Naive thymus-derived CD4-positive, alpha-beta T cell (primary cell): Measurements from ENCODE around the gene SOST. TPM values are rescaled to one million over a fixed set of nuclear protein-coding genes. Genes with fewer than 3 reads are reported as not detected.

Source experiments
- ATAC-seq: fragments of 150-1000 bp; cut with Tn5 transposase; 2 replicates; pipeline ENCODE4 v1.10.0; 2021; ENCODE audit warnings: mild to moderate bottlenecking, moderate library complexity
- CTCF ChIA-PET: fragments of 350-600 bp; sonication (Branson Sonifier 250); formaldehyde crosslinking; loops from one replicate; lab custom pipeline; 2021; ENCODE audit warnings: antibody characterized with exemption; lab: Charles Lee
- POLR2A ChIA-PET: fragments of 350-600 bp; sonication (Branson Sonifier 250); formaldehyde crosslinking; loops from one replicate; lab custom pipeline; 2021; ENCODE audit warnings: antibody characterized with exemption, inconsistent platforms; lab: Charles Lee
- DNase-seq, 9 donors: peaks; one replicate each; pipeline versions ENCODE4 v3.0.0 to v3.0.0-alpha.2; 2020 to 2022; ENCODE audit warnings: mixed read lengths in 1 of 9
- H3K27ac ChIP-seq: one replicate; pipeline ENCODE4 v1.7.0; 2013; ENCODE audit warnings: mild to moderate bottlenecking, low read depth, low read length, moderate library complexity
- H3K27me3 ChIP-seq, 2 donors: one replicate each; pipeline ENCODE4 v1.7.0; 2013; ENCODE audit warnings: low read length in 2 of 2, mild to moderate bottlenecking in 2 of 2, moderate library complexity in 2 of 2; ENCODE audit not compliant: control insufficient read depth in 2 of 2, insufficient read depth in 2 of 2
- H3K36me3 ChIP-seq, 3 experiments: 1 replicate in 2 of 3; 2 replicates in 1 of 3; pipeline ENCODE4 v1.7.0; 2013; ENCODE audit warnings: low read length in 3 of 3, mild to moderate bottlenecking in 3 of 3, moderate library complexity in 1 of 3; ENCODE audit not compliant: insufficient read depth in 3 of 3, control insufficient read depth in 2 of 3
- H3K4me1 ChIP-seq, 2 donors: one replicate each; pipeline ENCODE4 v1.7.0; 2013; ENCODE audit warnings: low read length in 2 of 2, mild to moderate bottlenecking in 2 of 2, moderate library complexity in 1 of 2; ENCODE audit not compliant: control insufficient read depth in 2 of 2, insufficient read depth in 2 of 2
- H3K4me3 ChIP-seq: 2 replicates; pipeline ENCODE4 v1.7.0; 2013; ENCODE audit warnings: mild to moderate bottlenecking, low read length
- H3K9me3 ChIP-seq, 3 experiments: 1 replicate in 2 of 3; 2 replicates in 1 of 3; pipeline ENCODE4 v1.7.0; 2013; ENCODE audit warnings: low read length in 3 of 3; ENCODE audit not compliant: control insufficient read depth in 2 of 3
- H3K27ac Mint-ChIP-seq, 9 donors: one replicate each; pipeline ENCODE4 v1.8.0; 2020 to 2022; ENCODE audit warnings: mixed read lengths in 9 of 9, mild to moderate bottlenecking in 8 of 9, moderate library complexity in 5 of 9, inconsistent platforms in 2 of 9
- H3K27me3 Mint-ChIP-seq, 5 donors: one replicate each; pipeline ENCODE4 v1.8.0; 2021 to 2022; ENCODE audit warnings: mixed read lengths in 5 of 5, mild to moderate bottlenecking in 1 of 5
- H3K36me3 Mint-ChIP-seq, 5 donors: one replicate each; pipeline ENCODE4 v1.8.0; 2020 to 2022; ENCODE audit warnings: mixed read lengths in 5 of 5, mild to moderate bottlenecking in 3 of 5, inconsistent platforms in 1 of 5
- H3K4me1 Mint-ChIP-seq, 7 donors: one replicate each; pipeline ENCODE4 v1.8.0; 2020 to 2022; ENCODE audit warnings: mixed read lengths in 7 of 7, mild to moderate bottlenecking in 3 of 7, inconsistent platforms in 1 of 7
- H3K4me3 Mint-ChIP-seq, 10 donors: one replicate each; pipeline ENCODE4 v1.8.0; 2020 to 2022; ENCODE audit warnings: mild to moderate bottlenecking in 10 of 10, mixed read lengths in 10 of 10, moderate library complexity in 6 of 10, inconsistent platforms in 2 of 10
- H3K9me3 Mint-ChIP-seq, 11 donors: one replicate each; pipeline ENCODE4 v1.8.0; 2020 to 2022; ENCODE audit warnings: mixed read lengths in 11 of 11, mild to moderate bottlenecking in 4 of 11, inconsistent platforms in 1 of 11, moderate library complexity in 1 of 11
- intact Hi-C, 2 donors: fragments of 100-400 bp; cut with micrococcal nuclease; formaldehyde crosslinking; loops; one replicate each; pipeline ENCODE4 v1.15.1; 2023
- polyA plus RNA-seq, 2 donors: library from polyadenylated mRNA; unstranded; fragments of 300-500 nt; fragmentation: Illumina TruSeq; gene quantifications; one replicate each; pipeline ENCODE4 v1.2.3, GENCODE V29; 2021
- total RNA-seq, 6 experiments: library from RNA in 5 of 6; stranded (reverse) in 5 of 6; gene quantifications; 1 replicate in 5 of 6; 2 replicates in 1 of 6; pipeline ENCODE4 v1.2.3 and lab custom pipeline; 2021 to 2026

SOST gene
- total and polyA plus RNA-seq, 7 experiments from 2014 or later = not detected

- POLR2A ChIA-PET = interaction anchor here (1.0 kb wide), 1 partner anchor 780 kb away, joined by 3 read pairs; the partner anchor contains the start of gene RPL27
- Histone ChIP-seq H3K4me1 (peaks cover 7% of the 10 kb centered on the region in 2 donors), H3K4me3 (peak within 1 kb of the TSS; percentile 74), H3K27ac (peak within 1 kb of the TSS; percentile 79), H3K27me3 (no peaks in the 10 kb centered on the region), H3K36me3 (peaks cover 0 to 20% (median 0%) of the 10 kb centered on the region in 3 experiments), H3K9me3 (no peaks in the 10 kb centered on the region)
- intact Hi-C loops = loop anchor here in 1 of 2 donors (1.0 to 5.0 kb wide), 2 partner anchors 54 to 68 kb away; partner anchors contain the start of gene MPP3
- H3K9me3 Mint-ChIP-seq = no peaks in the 10 kb centered on the region
- H3K27ac Mint-ChIP-seq = peak within 1 kb of the TSS in 7 of 9 donors; percentile 71 to 86 (median 78)
- ATAC-seq (peak; percentile 97), DNase-seq (peak; percentile 70 to 82 (median 78))
- H3K36me3 Mint-ChIP-seq = peaks cover 0 to 4% (median 0%) of the 10 kb centered on the region in 5 donors
- H3K4me3 Mint-ChIP-seq = peak within 1 kb of the TSS; percentile 80 to 89 (median 84)
- peaks cover 0 to 15% (median 10%) of the 10 kb centered on the region in 7 donors for H3K4me1 Mint-ChIP-seq
- peaks cover 16 to 38% (median 24%) of the 10 kb centered on the region in 5 donors for H3K27me3 Mint-ChIP-seq
- CTCF ChIA-PET = interaction anchor here (1.1 to 1.3 kb wide), 2 partner anchors 11 to 68 kb away, joined by 3 to 4 read pairs; partner anchors contain the start of gene CD300LG
Measured at GRCh38 chr17:43778337-43779144, 19.9 kb upstream of the SOST start, which contains the start of gene DUSP3. Gene DUSP3 (minus strand): TSS chr17:43778977. CDS start chr17:43778924, 53 bp downstream.

- no peak overlapping the region for H3K4me3 Mint-ChIP-seq
Measured at GRCh38 chr17:43774304-43775250, 16.0 kb upstream of the SOST start.

GRCh38 chr17:43772877-43773648 is 14.5 kb upstream of the SOST start:
- peak overlapping the region in 3 of 9 donors; percentile 17 to 39 (median 34) for H3K27ac Mint-ChIP-seq
- no peak for DNase-seq
- peak; percentile 57 for ATAC-seq
- intact Hi-C loops = no loop called here
- H3K4me1 Mint-ChIP-seq = peaks cover 0 to 18% (median 4%) of the 10 kb centered on the region in 7 donors
- ChIA-PET POLR2A (no interaction called here), CTCF (no interaction called here)
- H3K27me3 ChIP-seq = no peaks in the 10 kb centered on the region
- no peaks in the 10 kb centered on the region for H3K27me3 Mint-ChIP-seq
- peak overlapping the region in 1 of 10 donors; percentile 38 for H3K4me3 Mint-ChIP-seq
- H3K9me3 ChIP-seq = no peaks in the 10 kb centered on the region
- H3K36me3 Mint-ChIP-seq = peaks cover 0 to 33% (median 8%) of the 10 kb centered on the region in 5 donors
- peaks cover 0 to 45% (median 0%) of the 10 kb centered on the region in 3 experiments for H3K36me3 ChIP-seq
- H3K9me3 Mint-ChIP-seq = no peaks in the 10 kb centered on the region
- H3K4me3 ChIP-seq = no peak overlapping the region
- no peaks in the 10 kb centered on the region for H3K4me1 ChIP-seq
- no peak overlapping the region for H3K27ac ChIP-seq

More at GRCh38 chr17:43774304-43775250, 16.0 kb upstream of the SOST start:
- CTCF ChIA-PET = interaction anchor here (1.1 kb wide), 1 partner anchor 82 kb away, joined by 3 read pairs; no protein-coding TSS in a partner anchor
- Mint-ChIP-seq H3K27me3 (peaks cover 0 to 5% (median 0%) of the 10 kb centered on the region in 5 donors), H3K4me1 (peaks cover 0 to 17% (median 9%) of the 10 kb centered on the region in 7 donors), H3K36me3 (peaks cover 0 to 28% (median 8%) of the 10 kb centered on the region in 5 donors), H3K9me3 (no peaks in the 10 kb centered on the region), H3K27ac (peak overlapping the region in 2 of 9 donors; percentile 14 to 33)
- Histone ChIP-seq H3K36me3 (peaks cover 0 to 42% (median 0%) of the 10 kb centered on the region in 3 experiments), H3K4me3 (no peak overlapping the region), H3K4me1 (peaks cover 5% of the 10 kb centered on the region in 2 donors), H3K9me3 (no peaks in the 10 kb centered on the region), H3K27ac (no peak overlapping the region), H3K27me3 (no peaks in the 10 kb centered on the region)
- DNase-seq (no peak), ATAC-seq (no peak)
- intact Hi-C loops = loop anchor here in 1 of 2 donors (5.0 kb wide), 1 partner anchor 58 kb away; the partner anchor contains the start of gene MPP3
- POLR2A ChIA-PET = interaction anchor here (1.0 kb wide), 1 partner anchor 8 kb away, joined by 3 read pairs; no protein-coding TSS in a partner anchor

- H3K9me3 Mint-ChIP-seq = no peaks in the 10 kb centered on the region
- H3K9me3 ChIP-seq = no peaks in the 10 kb centered on the region
- H3K4me1 ChIP-seq = no peaks in the 10 kb centered on the region
- H3K4me3 ChIP-seq = no peak overlapping the region
- H3K27ac ChIP-seq = no peak overlapping the region
- peaks cover 0 to 45% (median 0%) of the 10 kb centered on the region in 3 experiments for H3K36me3 ChIP-seq
- H3K27me3 Mint-ChIP-seq = no peaks in the 10 kb centered on the region
- intact Hi-C loops = no loop called here
- ATAC-seq = no peak
- no peaks in the 10 kb centered on the region for H3K27me3 ChIP-seq
- no peak overlapping the region for H3K4me3 Mint-ChIP-seq
- peaks cover 0 to 17% (median 0%) of the 10 kb centered on the region in 7 donors for H3K4me1 Mint-ChIP-seq
- peaks cover 0 to 33% (median 7%) of the 10 kb centered on the region in 5 donors for H3K36me3 Mint-ChIP-seq
- ChIA-PET POLR2A (no interaction called here), CTCF (interaction anchor here (0.7 kb wide), 1 partner anchor 62 kb away, joined by 3 read pairs; no protein-coding TSS in a partner anchor)
- no peak for DNase-seq
- H3K27ac Mint-ChIP-seq = no peak overlapping the region
Measured at GRCh38 chr17:43771463-43771862, 12.9 kb upstream of the SOST start.

- H3K36me3 ChIP-seq = peaks cover 0 to 45% (median 0%) of the 10 kb centered on the region in 3 experiments
Measured at GRCh38 chr17:43770957-43771356, 12.4 kb upstream of the SOST start.

More at GRCh38 chr17:43770957-43771356, 12.4 kb upstream of the SOST start:
- Histone ChIP-seq H3K27ac (no peak overlapping the region), H3K4me1 (no peaks in the 10 kb centered on the region), H3K27me3 (no peaks in the 10 kb centered on the region), H3K9me3 (no peaks in the 10 kb centered on the region), H3K4me3 (no peak overlapping the region)
- H3K27me3 Mint-ChIP-seq = no peaks in the 10 kb centered on the region
- ChIA-PET POLR2A (no interaction called here), CTCF (interaction anchor here (1.2 kb wide), 1 partner anchor 10 kb away, joined by 4 read pairs; no protein-coding TSS in a partner anchor)
- no peak overlapping the region for H3K4me3 Mint-ChIP-seq
- H3K36me3 Mint-ChIP-seq = peaks cover 0 to 33% (median 7%) of the 10 kb centered on the region in 5 donors
- H3K4me1 Mint-ChIP-seq = peaks cover 0 to 17% (median 0%) of the 10 kb centered on the region in 7 donors
- H3K9me3 Mint-ChIP-seq = no peaks in the 10 kb centered on the region
- H3K27ac Mint-ChIP-seq = no peak overlapping the region
- intact Hi-C loops = no loop called here
- DNase-seq (no peak), ATAC-seq (no peak)
